ENCODE measurements around the gene WDR5B.

WDR5B gene

DNA sequence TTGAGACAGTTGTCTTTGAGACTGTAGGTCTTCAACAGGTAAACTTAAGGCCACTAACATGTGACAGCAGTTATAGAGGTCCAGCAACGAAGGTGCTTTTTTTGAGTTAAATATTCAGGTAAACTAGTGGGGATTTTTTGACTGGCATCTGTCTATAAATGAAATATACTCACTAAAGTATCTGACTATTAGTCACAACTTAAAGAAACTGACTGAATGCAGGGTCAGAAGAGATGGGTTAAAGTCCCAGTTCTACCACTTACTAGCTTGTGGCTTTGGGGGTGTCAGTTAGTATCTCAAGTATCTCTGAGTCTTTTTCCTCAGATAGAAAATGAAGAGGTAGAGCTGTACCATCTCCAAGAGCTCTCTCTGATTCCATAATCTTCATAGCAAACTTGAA is 50.8 kb downstream of the WDR5B start:
- no peak for DNase-seq

DNA sequence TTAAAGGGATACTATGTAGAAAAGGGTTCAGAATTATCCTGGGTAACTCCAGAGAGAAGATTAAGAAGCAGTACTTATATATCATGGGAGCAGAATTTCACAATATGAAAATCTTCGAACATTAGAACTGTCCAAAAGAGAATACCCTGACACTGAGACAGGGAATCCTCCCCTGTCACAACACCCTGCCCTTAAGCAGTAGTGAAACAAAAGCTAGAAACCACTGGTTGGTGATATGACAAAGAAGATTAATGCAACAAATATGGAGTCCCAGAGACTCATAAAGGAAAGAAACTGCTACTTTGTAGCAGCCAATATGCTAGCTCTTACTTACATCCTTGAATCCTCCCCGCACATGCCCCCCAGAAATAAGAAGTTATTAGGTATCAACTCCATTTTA is 51.4 kb downstream of the WDR5B start:
- no peak for DNase-seq
